Lower lobe of right lung (tissue), 2 donors: ENCODE data around the gene LRRFIP2. TPM values are rescaled to one million over a fixed set of nuclear protein-coding genes. Genes with fewer than 3 reads are reported as not detected.

Experiments used
- ATAC-seq, 2 donors: fragments of 200-7000 bp; cut with Tn5 transposase; one replicate each; pipeline ENCODE4 v1.9.1; 2020 to 2022; ENCODE audit warnings: mild to moderate bottlenecking in 2 of 2, moderate library complexity in 2 of 2
- DNase-seq: peaks from one replicate; pipeline ENCODE4 v3.0.0-alpha.2; 2020
- H3K27ac ChIP-seq: fragments of 200-600 bp; one replicate; pipeline ENCODE4 v1.8.0; 2022
- H3K27me3 ChIP-seq: fragments of 200-600 bp; one replicate; pipeline ENCODE4 v1.8.0; 2022; ENCODE audit warnings: low read depth
- H3K36me3 ChIP-seq: fragments of 200-600 bp; one replicate; pipeline ENCODE4 v1.8.0; 2022; ENCODE audit warnings: mild to moderate bottlenecking
- H3K4me1 ChIP-seq: fragments of 200-600 bp; one replicate; pipeline ENCODE4 v1.8.0; 2022
- H3K4me3 ChIP-seq: fragments of 200-600 bp; one replicate; pipeline ENCODE4 v1.8.0; 2022; ENCODE audit warnings: mild to moderate bottlenecking
- H3K9me3 ChIP-seq: fragments of 200-600 bp; one replicate; pipeline ENCODE4 v1.8.0; 2022
- CTCF ChIP-seq: fragments of 200-600 bp; IDR thresholded peaks from one replicate; pipeline ENCODE4 v1.8.0; 2022; ENCODE audit warnings: antibody characterized with exemption, mild to moderate bottlenecking
- intact Hi-C: fragments of 100-400 bp; cut with DNase I; formaldehyde crosslinking; loops from one replicate; pipeline ENCODE4 v1.11.0; 2022
- total RNA-seq: library from RNA; stranded (reverse); fragmentation: NEBNext Ultra II Directional; extraction: Animal tissue kit (Norgen Biotek cat#: 25700); gene quantifications from one replicate; pipeline ENCODE4 v1.2.1, GENCODE V29; 2021
- donor health status: DM: no; HTN: yes; CAD: no; lungs with severe emphysema.

LRRFIP2 gene
- total RNA-seq, 1 donor from 2014 or later = 44.4 TPM

GRCh38 chr3:37103103-37103808, 71.1 kb downstream of the LRRFIP2 start:
- DNase-seq = no peak
- H3K4me1 ChIP-seq = no peaks in the 10 kb centered on the region
- no peak overlapping the region for H3K27ac ChIP-seq
- H3K9me3 ChIP-seq = no peaks in the 10 kb centered on the region
- intact Hi-C loops = no loop called here
- H3K27me3 ChIP-seq = no peaks in the 10 kb centered on the region
- peaks cover 3% of the 10 kb centered on the region for H3K36me3 ChIP-seq
- H3K4me3 ChIP-seq = no peak overlapping the region
- no peak for TF ChIP-seq CTCF
- no peak for ATAC-seq

- TF ChIP-seq CTCF = no peak
- no peak for ATAC-seq
- intact Hi-C loops = no loop called here
Observed at GRCh38 chr3:37100411-37100810, 74.0 kb downstream of the LRRFIP2 start.

GRCh38 chr3:37099469-37099868, 74.9 kb downstream of the LRRFIP2 start:
- intact Hi-C loops = no loop called here

More at GRCh38 chr3:37100411-37100810, 74.0 kb downstream of the LRRFIP2 start:
- no peak overlapping the region for H3K4me3 ChIP-seq
- peaks cover 20% of the 10 kb centered on the region for H3K4me1 ChIP-seq
- H3K36me3 ChIP-seq = peaks cover 3% of the 10 kb centered on the region
- no peaks in the 10 kb centered on the region for H3K27me3 ChIP-seq
- H3K27ac ChIP-seq = no peak overlapping the region
- DNase-seq = no peak
- H3K9me3 ChIP-seq = no peaks in the 10 kb centered on the region

GRCh38 chr3:37098884-37099283, 75.5 kb downstream of the LRRFIP2 start:
- no peak for DNase-seq
- Histone ChIP-seq H3K36me3 (peaks cover 9% of the 10 kb centered on the region), H3K4me1 (peaks cover 20% of the 10 kb centered on the region), H3K9me3 (no peaks in the 10 kb centered on the region), H3K27me3 (no peaks in the 10 kb centered on the region), H3K4me3 (no peak overlapping the region), H3K27ac (no peak overlapping the region)
- intact Hi-C loops = no loop called here
- no peak for TF ChIP-seq CTCF
- ATAC-seq = no peak

More at GRCh38 chr3:37099469-37099868, 74.9 kb downstream of the LRRFIP2 start:
- TF ChIP-seq CTCF = no peak
- DNase-seq = no peak
- Histone ChIP-seq H3K27ac (no peak overlapping the region), H3K36me3 (peaks cover 5% of the 10 kb centered on the region), H3K9me3 (no peaks in the 10 kb centered on the region), H3K4me3 (no peak overlapping the region), H3K27me3 (no peaks in the 10 kb centered on the region), H3K4me1 (peaks cover 20% of the 10 kb centered on the region)
- no peak for ATAC-seq

- Histone ChIP-seq H3K27ac (no peak overlapping the region), H3K36me3 (peaks cover 14% of the 10 kb centered on the region), H3K4me3 (no peak overlapping the region), H3K27me3 (no peaks in the 10 kb centered on the region), H3K4me1 (peaks cover 20% of the 10 kb centered on the region), H3K9me3 (no peaks in the 10 kb centered on the region)
- no peak for TF ChIP-seq CTCF
- DNase-seq (no peak), ATAC-seq (no peak)
- intact Hi-C loops = no loop called here
Observed at GRCh38 chr3:37097776-37098175, 76.6 kb downstream of the LRRFIP2 start.
